Tibial artery (tissue), 4 donors: ENCODE measurements around the gene ZNF674.

Experiments
- DNase-seq, 2 donors: peaks; one replicate each; pipeline ENCODE4 v3.0.0-alpha.2; 2019
- H3K27ac ChIP-seq, 2 donors: fragments of 200-600 bp; sonication (generic) in 1 of 2; 1 replicate in 1 of 2; 2 replicates in 1 of 2; pipeline ENCODE4 v1.5.1; 2018 to 2019; ENCODE audit warnings: mild to moderate bottlenecking in 1 of 2
- H3K27me3 ChIP-seq, 2 donors: fragments of 200-600 bp; sonication (generic) in 1 of 2; one replicate each; pipeline versions ENCODE4 v1.5.1 to v1.6.0; 2016 to 2019
- H3K36me3 ChIP-seq, 3 donors: fragments of 200-600 bp; sonication (generic) in 2 of 3; one replicate each; pipeline ENCODE4 v1.5.1; 2016 to 2019; ENCODE audit warnings: mild to moderate bottlenecking in 2 of 3
- H3K4me1 ChIP-seq, 4 donors: fragments of 200-600 bp; sonication (generic) in 2 of 4; 1 replicate in 3 of 4; 2 replicates in 1 of 4; pipeline ENCODE4 v1.5.1; 2016 to 2019
- H3K4me3 ChIP-seq, 2 donors: fragments of 200-600 bp; sonication (generic) in 1 of 2; 1 replicate in 1 of 2; 2 replicates in 1 of 2; pipeline ENCODE4 v1.5.1; 2018 to 2019; ENCODE audit warnings: mild to moderate bottlenecking in 2 of 2
- H3K9me3 ChIP-seq, 3 donors: fragments of 200-600 bp; sonication (generic) in 1 of 3; one replicate each; pipeline ENCODE4 v1.5.1; 2016 to 2019
- CTCF ChIP-seq, 2 experiments: fragments of 200-600 bp in 1 of 2; fragments of 450-650 bp in 1 of 2; IDR thresholded peaks; one replicate each; pipeline ENCODE4 v1.5.1; 2017 to 2019; ENCODE audit warnings: antibody characterized with exemption in 2 of 2, mild to moderate bottlenecking in 1 of 2, moderate library complexity in 1 of 2
- intact Hi-C: fragments of 100-400 bp; cut with DNase I; formaldehyde crosslinking; loops from one replicate; pipeline ENCODE4 v1.15.0; 2023; ENCODE audit warnings: low total_unique reads

Gene ZNF674

GRCh38 chrX:46567388-46567787, 22.2 kb upstream of the ZNF674 start:
- no peak overlapping the region for H3K4me3 ChIP-seq
- no peak for TF ChIP-seq CTCF (IDR thresholded peaks at IDR 0.05)
- intact Hi-C loops = loop anchor here (10.0 kb wide), 1 partner anchor 77 kb away; no protein-coding TSS in a partner anchor

GRCh38 chrX:46561824-46562657, 16.8 kb upstream of the ZNF674 start:
- Histone ChIP-seq H3K4me1 (peaks cover 0 to 4% (median 0%) of the 10 kb centered on the region in 4 donors), H3K27me3 (no peaks in the 10 kb centered on the region), H3K4me3 (no peak overlapping the region), H3K36me3 (no peaks in the 10 kb centered on the region), H3K27ac (no peak overlapping the region), H3K9me3 (no peaks in the 10 kb centered on the region)
- DNase-seq = no peak
- no peak for TF ChIP-seq CTCF (IDR thresholded peaks at IDR 0.05)
- intact Hi-C loops = loop anchor here (10.0 kb wide), 1 partner anchor 83 kb away; no protein-coding TSS in a partner anchor

More at GRCh38 chrX:46567388-46567787, 22.2 kb upstream of the ZNF674 start:
- DNase-seq = no peak
- Histone ChIP-seq H3K9me3 (no peaks in the 10 kb centered on the region), H3K27ac (no peak overlapping the region), H3K4me1 (no peaks in the 10 kb centered on the region), H3K27me3 (no peaks in the 10 kb centered on the region), H3K36me3 (no peaks in the 10 kb centered on the region)

- Histone ChIP-seq H3K9me3 (no peaks in the 10 kb centered on the region), H3K27ac (no peak overlapping the region), H3K4me3 (no peak overlapping the region), H3K27me3 (no peaks in the 10 kb centered on the region), H3K4me1 (peaks cover 0 to 4% (median 0%) of the 10 kb centered on the region in 4 donors), H3K36me3 (no peaks in the 10 kb centered on the region)
- intact Hi-C loops = no loop called here
- no peak for DNase-seq
- TF ChIP-seq CTCF (IDR thresholded peaks at IDR 0.05) = no peak
These were observed 13.8 kb upstream of the ZNF674 start for GRCh38 chrX:46559062-46559461.

- DNase-seq = no peak
- intact Hi-C loops = no loop called here
These were observed 9.7 kb upstream of the ZNF674 start for GRCh38 chrX:46554942-46555341.

GRCh38 chrX:46553935-46554334, 8.7 kb upstream of the ZNF674 start:
- H3K27ac ChIP-seq = no peak overlapping the region
- H3K36me3 ChIP-seq = no peaks in the 10 kb centered on the region
- H3K27me3 ChIP-seq = no peaks in the 10 kb centered on the region
- H3K9me3 ChIP-seq = no peaks in the 10 kb centered on the region
- no peaks in the 10 kb centered on the region for H3K4me1 ChIP-seq
- intact Hi-C loops = no loop called here
- DNase-seq = no peak
- TF ChIP-seq CTCF (IDR thresholded peaks at IDR 0.05) = no peak
- H3K4me3 ChIP-seq = no peak overlapping the region

More at GRCh38 chrX:46554942-46555341, 9.7 kb upstream of the ZNF674 start:
- H3K36me3 ChIP-seq = no peaks in the 10 kb centered on the region
- no peaks in the 10 kb centered on the region for H3K4me1 ChIP-seq
- H3K4me3 ChIP-seq = no peak overlapping the region
- H3K9me3 ChIP-seq = no peaks in the 10 kb centered on the region
- TF ChIP-seq CTCF (IDR thresholded peaks at IDR 0.05) = peak; percentile 21 to 39
- H3K27me3 ChIP-seq = no peaks in the 10 kb centered on the region
- no peak overlapping the region for H3K27ac ChIP-seq
